Upper lobe of left lung (tissue), 4 donors: ENCODE measurements around the gene GNAZ.

Experiments used
- CTCF ChIP-seq, 6 experiments: fragments of 450-650 bp in 4 of 6; fragments of 200-600 bp in 2 of 6; sonication (generic) in 2 of 6; IDR thresholded peaks; one replicate each; pipeline ENCODE4 v1.5.1; 2016 to 2019; ENCODE audit warnings: antibody characterized with exemption in 6 of 6
- EP300 ChIP-seq, 4 donors: sonication (generic); formaldehyde crosslinking; IDR thresholded peaks; one replicate each; pipeline ENCODE4 v1.5.1; 2017; ENCODE audit warnings: antibody characterized with exemption in 4 of 4, control low read depth in 2 of 4
- POLR2A ChIP-seq, 4 donors: fragments of 450-650 bp; IDR thresholded peaks; one replicate each; pipeline ENCODE4 v1.5.1; 2016 to 2017; ENCODE audit warnings: antibody characterized with exemption in 4 of 4, mild to moderate bottlenecking in 2 of 4
- POLR2AphosphoS5 ChIP-seq, 2 donors: sonication (generic); formaldehyde crosslinking; IDR thresholded peaks; one replicate each; pipeline ENCODE4 v1.5.1; 2017; ENCODE audit warnings: antibody characterized with exemption in 2 of 2

GRCh38 chr22:23101524-23101923 is 31.2 kb downstream of the GNAZ start:
- TF ChIP-seq CTCF (IDR thresholded peaks at IDR 0.05) (no peak), POLR2AphosphoS5 (IDR thresholded peaks at IDR 0.05) (no peak), POLR2A (IDR thresholded peaks at IDR 0.05) (no peak), EP300 (IDR thresholded peaks at IDR 0.05) (no peak)
